NT2/D1 (cell line): ENCODE data around the gene TAGLN3.

Source experiments
- YY1 ChIP-seq: IDR thresholded peaks from 2 replicates; pipeline ENCODE4 v1.6.1; 2011; ENCODE audit not compliant: insufficient read length, insufficient read depth
- ZNF274 ChIP-seq: IDR thresholded peaks from 2 replicates; pipeline ENCODE4 v1.6.1; 2011; ENCODE audit warnings: mild to moderate bottlenecking, low read depth, low read length

GRCh38 chr3:112012205-112012992 lies 13.7 kb downstream of the TAGLN3 start:
- no peak for TF ChIP-seq YY1
- TF ChIP-seq ZNF274, result no peak
